ENCODE data around the gene USB1.

Gene USB1

GRCh38 chr16:58048494-58049231 lies 47.5 kb downstream of the USB1 start:
- DNase-seq (ENCODE audit: low read depth), result no peak

GRCh38 chr16:58049232-58050185 lies 48.3 kb downstream of the USB1 start:
- DNase-seq (ENCODE audit: low read depth), result no peak

DNA sequence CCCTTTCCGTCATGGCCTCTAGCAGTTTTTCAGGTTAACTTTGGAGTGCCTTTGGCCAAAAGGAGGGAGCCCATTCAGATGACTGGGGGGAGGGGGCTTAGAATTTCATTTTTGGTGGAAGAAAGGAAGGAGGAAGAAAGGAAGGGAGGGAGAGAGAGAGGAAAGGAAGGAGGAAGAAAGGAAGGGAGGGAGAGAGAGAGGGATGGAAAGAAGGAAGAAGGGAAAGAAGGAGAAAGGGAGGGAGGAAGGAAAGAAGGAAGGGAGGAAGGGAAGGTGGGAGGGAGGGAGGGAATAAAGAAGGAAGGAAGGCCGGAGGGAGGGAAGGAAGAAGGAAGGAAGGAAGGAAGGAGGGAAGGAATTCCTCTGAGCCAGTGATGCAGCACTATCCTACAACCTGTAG lies 50.1 kb downstream of the USB1 start:
- DNase-seq (ENCODE audit: low read depth), result no peak

DNA sequence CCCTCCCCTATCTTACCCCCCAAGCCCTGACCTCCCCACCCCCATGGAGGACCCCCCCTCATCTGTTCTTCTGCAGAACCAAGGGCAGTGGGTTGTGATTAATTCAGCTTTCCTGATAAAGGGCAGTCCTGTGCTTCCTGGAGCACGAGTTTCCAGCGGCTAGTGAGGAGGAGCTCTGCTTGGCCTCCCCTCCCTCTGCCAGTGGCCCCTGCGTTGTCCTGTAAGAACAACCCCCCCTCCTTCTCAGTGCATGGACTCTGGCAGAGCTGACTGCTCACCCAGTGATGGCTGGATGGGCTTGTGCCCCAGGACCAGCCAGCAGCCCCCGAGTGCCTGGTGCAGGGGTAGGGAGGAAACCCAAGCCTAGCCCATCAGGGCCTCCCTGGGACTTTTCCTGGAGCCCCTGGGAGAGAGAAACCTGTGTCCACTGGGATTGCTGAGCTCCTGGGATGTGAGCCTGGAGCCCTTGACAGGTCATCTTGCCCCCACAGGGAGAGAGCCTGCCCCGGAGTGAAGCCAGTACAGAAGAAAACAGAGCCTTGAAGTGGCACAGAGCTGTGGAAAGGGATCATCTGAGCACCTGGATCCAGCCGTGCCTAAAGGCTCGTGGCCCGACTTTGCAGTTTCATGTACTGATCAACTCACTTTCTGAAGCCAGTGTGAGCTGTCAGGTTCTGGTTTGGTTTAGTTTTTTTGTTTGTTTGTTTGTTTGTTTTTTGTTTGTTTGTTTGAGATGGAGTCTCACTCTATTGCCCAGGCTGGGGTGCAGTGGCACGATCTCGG lies 50.8 kb downstream of the USB1 start:
- DNase-seq (ENCODE audit: low read depth), result no peak

DNA sequence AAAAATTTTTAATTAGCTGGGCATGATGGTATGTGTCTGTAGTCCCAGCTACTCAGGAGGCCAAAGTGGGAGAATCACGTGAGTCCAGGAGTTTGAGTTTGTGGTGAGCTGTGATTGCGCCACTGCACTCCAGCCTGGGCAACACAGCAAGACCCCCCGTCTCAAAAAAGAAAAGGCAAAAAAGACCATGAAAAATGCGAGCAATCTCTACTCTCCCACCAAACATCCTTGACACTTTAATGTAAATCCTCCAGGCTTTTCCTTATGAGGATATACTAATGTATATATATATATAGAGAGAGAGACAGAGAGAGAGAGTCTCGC lies 52.4 kb downstream of the USB1 start:
- DNase-seq (ENCODE audit: low read depth), result no peak

GRCh38 chr16:58054289-58054688 lies 53.1 kb downstream of the USB1 start:
- DNase-seq (ENCODE audit: low read depth), result no peak

GRCh38 chr16:58056580-58056979 lies 55.4 kb downstream of the USB1 start:
- DNase-seq (ENCODE audit: low read depth), result no peak

GRCh38 chr16:58057121-58057520 lies 55.9 kb downstream of the USB1 start:
- no peak for DNase-seq (ENCODE audit: low read depth)

GRCh38 chr16:58057784-58058183 lies 56.6 kb downstream of the USB1 start:
- DNase-seq (ENCODE audit: low read depth), result no peak

DNA sequence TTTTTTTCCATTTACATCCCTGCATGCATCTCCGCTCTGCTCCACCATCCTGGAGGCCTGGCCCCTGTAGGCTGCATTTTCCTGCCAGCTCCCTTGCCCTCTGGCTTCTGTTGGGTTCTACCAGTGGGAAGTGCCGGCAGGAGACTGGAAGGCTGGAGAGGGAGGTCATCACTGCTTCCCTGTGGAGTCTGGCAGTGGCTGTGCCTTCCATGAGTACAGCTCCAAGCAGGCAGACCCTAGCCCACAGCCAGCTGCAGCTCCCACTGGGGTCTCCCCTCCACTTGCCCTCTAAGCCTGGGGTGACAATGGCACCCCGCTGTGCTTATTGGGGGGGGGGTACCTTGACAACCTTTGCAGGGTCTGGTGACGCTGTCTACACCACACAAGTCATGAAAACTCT lies 61.6 kb downstream of the USB1 start:
- no peak for DNase-seq (ENCODE audit: low read depth)

DNA sequence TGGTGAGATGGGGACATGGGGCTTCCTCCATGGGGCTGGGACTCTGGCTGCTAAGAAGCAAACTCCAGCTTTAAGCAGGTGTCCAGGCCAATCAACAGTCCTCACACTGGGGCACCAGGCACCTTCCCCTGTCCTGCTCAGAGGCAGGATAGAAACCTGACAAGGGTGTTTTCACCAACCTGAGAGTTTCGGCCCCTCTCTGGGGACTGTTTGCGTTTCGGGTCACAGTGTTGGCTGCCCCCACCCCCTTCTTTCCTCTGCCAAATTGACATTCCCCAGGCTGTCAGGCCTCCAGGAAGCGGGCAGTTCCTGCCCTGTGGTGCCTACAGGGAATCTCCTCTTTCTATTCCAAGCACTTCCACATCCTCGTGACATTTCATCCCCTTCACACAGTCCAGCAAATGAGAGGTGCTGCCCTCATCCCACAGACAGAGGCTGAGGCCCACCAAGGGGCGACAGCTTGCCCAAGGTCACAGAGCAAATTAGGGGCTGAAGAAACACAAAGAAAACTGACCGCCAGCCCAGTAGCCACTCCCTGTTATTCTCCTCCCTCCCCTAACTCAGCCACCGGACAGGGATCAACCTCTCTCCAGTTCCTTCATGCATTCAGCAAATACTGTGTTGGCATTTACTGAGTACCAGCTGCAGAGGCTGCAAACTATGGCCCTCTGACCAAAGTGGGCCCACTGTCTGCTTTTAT lies 62.3 kb downstream of the USB1 start:
- no peak for DNase-seq (ENCODE audit: low read depth)

- DNase-seq (ENCODE audit: low read depth), result no peak
Measured at GRCh38 chr16:58070585-58070984, 69.4 kb downstream of the USB1 start.
